OCI-LY3 (cell line): ENCODE measurements around the gene DNM1.

Source experiments
- CTCF ChIP-seq: fragments of 200-600, 300-600 bp; sonication (generic); IDR thresholded peaks from 2 replicates; pipeline ENCODE4 v1.5.1; 2014; ENCODE audit warnings: antibody characterized with exemption, low read length, low read depth
- EZH2phosphoT487 ChIP-seq: fragments of 200-600 bp; shearing (Covaris generic); IDR thresholded peaks from 2 replicates; pipeline ENCODE4 v1.6.1; 2018; ENCODE audit warnings: antibody characterized with exemption, mixed run types, low read depth

- no peak for TF ChIP-seq EZH2phosphoT487
- no peak for TF ChIP-seq CTCF
Measured at GRCh38 chr9:128296340-128297220, 93.4 kb downstream of the DNM1 start.
